ENCODE data around the gene ALB.

ALB gene

DNA sequence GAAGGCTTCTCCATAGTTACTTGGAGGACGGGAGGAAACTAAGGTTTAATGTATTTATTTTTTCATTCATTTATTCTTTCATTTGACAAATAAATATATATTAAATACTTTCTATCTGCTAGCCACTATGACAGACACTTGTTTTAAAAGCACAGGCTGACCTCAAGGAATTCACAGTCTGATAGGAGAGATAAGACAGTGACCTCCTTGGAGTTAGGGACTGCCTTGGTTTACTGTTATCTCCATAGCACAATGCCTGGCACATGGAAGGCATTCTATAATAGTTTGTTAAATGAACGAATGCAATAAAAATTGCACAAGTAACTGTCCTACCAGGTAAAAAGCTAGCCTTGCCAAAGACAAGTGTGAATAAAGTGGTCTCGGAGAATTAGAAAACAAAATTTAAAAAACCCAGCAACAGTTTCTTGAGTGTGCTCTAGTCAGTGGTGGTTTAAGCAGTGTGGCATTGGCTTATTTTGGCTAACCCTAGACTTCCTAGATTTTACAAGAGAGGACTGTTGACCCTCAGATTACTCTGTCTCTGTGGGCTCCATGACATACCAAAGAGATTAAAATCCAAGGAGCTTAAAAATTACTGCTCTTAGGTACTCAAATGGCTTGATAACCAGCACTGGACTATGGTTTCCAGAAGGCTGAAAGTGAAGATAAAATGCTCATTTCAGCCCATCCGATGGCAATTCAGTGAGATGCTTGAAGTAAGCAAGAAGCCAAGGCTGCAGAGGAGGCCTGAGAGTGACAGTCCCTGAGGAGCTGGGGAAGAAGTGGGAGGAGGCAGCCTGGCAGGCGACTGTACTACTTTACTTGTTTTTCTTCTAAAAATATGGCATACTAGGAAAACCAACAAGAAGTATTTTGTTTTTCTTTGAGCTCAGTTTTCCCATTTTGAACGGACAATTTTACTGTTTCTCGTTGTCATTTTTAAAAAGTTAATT is 41.6 kb downstream of the ALB start:
- Histone ChIP-seq H3K4me2 (no peak overlapping the region), H3K4me1 (no peaks in the 10 kb centered on the region), H3K36me3 (no peaks in the 10 kb centered on the region), H3K9me3 (replicated peaks in 1 of 11) (no peaks in the 10 kb centered on the region), H3K27ac (no peak overlapping the region), H3K27me3 (no peaks in the 10 kb centered on the region), H3K4me3 (no peak overlapping the region), H3K9ac (no peak overlapping the region), H4K20me1 (no peaks in the 10 kb centered on the region)
- TF ChIP-seq Cebpa-rat (IDR thresholded peaks at IDR 0.05): no peak

DNA sequence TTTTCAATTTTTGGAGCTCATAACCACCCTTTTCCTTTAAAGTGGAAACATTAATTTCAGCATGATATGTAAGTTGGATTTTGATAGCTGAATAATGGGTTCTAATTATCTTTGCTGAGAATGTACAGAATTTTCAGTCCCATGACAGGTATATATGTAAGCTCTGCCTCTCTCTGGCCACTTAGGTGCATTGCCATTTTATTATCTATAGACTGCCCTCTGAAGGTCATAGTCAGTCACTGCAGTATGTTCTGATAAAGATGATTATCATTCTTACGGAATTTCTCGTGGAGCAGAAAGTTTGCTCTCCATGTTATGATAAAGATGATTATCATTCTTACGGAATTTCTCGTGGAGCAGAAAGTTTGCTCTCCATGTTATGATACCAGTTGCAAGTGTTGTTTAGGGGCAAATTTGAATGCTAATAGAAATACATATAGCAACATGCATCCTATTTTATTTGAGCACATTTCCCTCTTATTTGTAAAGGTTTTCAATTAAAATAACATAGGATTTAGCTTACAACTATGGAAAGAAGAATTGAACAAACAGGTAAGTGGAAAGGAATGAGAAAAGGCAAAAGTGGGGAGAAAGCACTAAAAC is 42.4 kb downstream of the ALB start:
- Histone ChIP-seq H3K9me3 (replicated peaks in 1 of 11) (no peaks in the 10 kb centered on the region), H3K9ac (no peak overlapping the region), H3K27me3 (no peaks in the 10 kb centered on the region), H3K4me3 (no peak overlapping the region), H3K4me1 (no peaks in the 10 kb centered on the region), H3K36me3 (no peaks in the 10 kb centered on the region), H3K4me2 (no peak overlapping the region), H3K27ac (no peak overlapping the region), H4K20me1 (no peaks in the 10 kb centered on the region)
- TF ChIP-seq Cebpa-rat (IDR thresholded peaks at IDR 0.05): no peak

DNA sequence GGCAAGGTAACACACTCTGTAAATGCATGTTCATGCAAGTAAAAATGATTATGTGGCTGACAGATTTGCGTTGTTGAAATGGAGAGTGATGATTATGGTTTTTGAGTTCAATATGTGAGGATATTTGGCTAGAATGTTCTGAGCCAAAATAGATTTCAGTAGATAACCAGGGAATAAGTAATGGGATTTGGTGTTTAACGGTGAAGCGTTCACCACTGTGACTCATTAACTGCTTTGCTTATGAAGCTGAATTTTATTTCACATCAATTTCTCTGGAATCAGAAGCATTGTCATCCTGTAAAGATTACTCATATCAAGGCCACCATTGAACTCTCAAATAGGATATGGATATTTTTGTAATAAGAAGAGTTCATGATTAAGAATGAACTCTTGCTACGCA is 43.6 kb downstream of the ALB start:
- Histone ChIP-seq H3K4me1 (no peaks in the 10 kb centered on the region), H3K9ac (no peak overlapping the region), H3K36me3 (no peaks in the 10 kb centered on the region), H3K4me2 (no peak overlapping the region), H3K27ac (no peak overlapping the region), H3K4me3 (no peak overlapping the region), H3K9me3 (replicated peaks in 1 of 11) (no peaks in the 10 kb centered on the region), H3K27me3 (no peaks in the 10 kb centered on the region), H4K20me1 (no peaks in the 10 kb centered on the region)
- TF ChIP-seq Cebpa-rat (IDR thresholded peaks at IDR 0.05): no peak

DNA sequence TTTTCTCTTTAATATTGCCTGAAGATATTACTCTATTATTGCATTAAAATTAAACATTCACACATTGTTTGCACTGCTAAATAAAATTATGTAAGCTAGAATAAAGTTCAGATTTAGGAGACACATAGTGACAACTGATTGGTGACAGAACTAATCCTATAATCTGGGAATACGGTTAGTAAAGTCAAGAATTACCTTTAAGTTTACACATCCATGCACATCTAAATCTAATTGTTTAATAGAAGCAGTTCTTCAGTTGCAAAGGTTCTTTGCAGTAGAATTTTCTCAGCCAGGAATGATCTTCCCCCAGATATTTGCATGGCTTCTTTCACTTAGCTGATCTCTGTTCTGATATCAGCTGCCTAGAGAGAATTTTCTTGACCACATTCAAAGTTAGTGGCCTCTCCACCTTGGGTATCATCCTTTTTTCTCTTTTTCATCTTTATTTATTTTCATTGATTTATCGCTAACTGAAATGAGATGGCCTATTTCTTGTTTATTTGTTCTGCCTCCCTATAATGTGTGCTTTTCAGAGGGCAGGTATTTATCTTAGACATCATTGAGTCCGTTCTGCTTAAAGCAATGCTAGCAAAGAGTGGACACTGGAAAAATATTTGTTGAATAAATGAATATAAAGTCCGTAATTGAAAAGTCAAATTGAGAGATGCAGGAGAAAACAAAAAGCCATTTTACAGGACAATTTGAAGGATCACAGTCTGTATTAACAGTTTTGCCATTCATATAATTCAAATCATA is 44.5 kb downstream of the ALB start:
- H3K4me1 ChIP-seq: no peaks in the 10 kb centered on the region
- H3K9me3 ChIP-seq (replicated peaks in 1 of 11): no peaks in the 10 kb centered on the region
- no peak overlapping the region for H3K27ac ChIP-seq
- no peaks in the 10 kb centered on the region for H4K20me1 ChIP-seq
- H3K4me3 ChIP-seq: no peak overlapping the region
- no peak for TF ChIP-seq Cebpa-rat (IDR thresholded peaks at IDR 0.05)
- H3K9ac ChIP-seq: no peak overlapping the region
- no peaks in the 10 kb centered on the region for H3K27me3 ChIP-seq
- H3K36me3 ChIP-seq: no peaks in the 10 kb centered on the region
- no peak overlapping the region for H3K4me2 ChIP-seq

DNA sequence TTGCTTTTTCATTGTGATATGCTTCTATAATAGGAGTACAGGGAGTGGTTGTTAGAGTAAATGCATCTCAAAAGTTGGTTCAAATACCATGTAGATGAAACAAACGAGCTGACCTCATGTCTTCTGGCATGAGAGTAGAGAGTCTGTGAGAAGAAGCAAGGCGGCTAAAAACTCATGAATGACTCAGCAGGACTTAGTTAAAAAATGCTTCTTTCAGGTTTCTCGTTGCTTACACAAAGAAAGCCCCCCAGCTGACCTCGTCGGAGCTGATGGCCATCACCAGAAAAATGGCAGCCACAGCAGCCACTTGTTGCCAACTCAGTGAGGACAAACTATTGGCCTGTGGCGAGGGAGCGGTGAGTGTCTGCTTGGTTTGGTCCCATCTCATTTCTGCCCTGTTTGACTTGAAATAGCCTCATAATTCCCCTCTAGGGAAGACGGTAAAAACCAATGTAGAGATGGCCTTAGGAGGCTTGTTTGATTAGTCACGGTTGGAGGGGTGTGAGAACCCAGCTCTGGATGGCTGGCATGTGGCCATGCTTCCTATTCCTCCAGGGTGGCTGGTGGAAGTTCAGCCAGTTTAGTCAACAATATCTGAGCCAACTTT is 46.4 kb downstream of the ALB start:
- Histone ChIP-seq H3K9me3 (replicated peaks in 1 of 11) (no peaks in the 10 kb centered on the region), H3K36me3 (no peaks in the 10 kb centered on the region), H3K4me1 (no peaks in the 10 kb centered on the region), H3K27ac (no peak overlapping the region), H3K4me3 (no peak overlapping the region), H3K9ac (no peak overlapping the region), H3K4me2 (no peak overlapping the region), H4K20me1 (no peaks in the 10 kb centered on the region), H3K27me3 (no peaks in the 10 kb centered on the region)
- TF ChIP-seq Cebpa-rat (IDR thresholded peaks at IDR 0.05): no peak

DNA sequence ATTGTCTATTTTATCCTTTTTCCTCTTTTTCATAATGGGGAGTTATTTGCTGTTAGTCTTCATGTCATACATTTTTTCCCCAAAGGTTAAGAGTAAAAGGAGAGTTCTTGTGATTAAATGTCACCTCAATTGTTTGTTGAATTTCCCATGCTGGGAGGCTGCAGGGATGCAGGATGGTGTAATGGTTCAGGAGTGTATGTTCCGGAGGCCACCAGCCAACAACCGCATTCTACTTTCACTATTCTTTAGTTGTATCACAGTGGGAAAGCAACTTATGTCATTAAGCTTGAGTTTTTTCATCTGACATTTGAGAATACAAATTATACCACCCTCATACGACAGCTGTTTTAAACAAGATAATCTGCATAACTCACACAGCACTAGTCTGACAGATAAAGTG is 47.3 kb downstream of the ALB start:
- no peak for TF ChIP-seq Cebpa-rat (IDR thresholded peaks at IDR 0.05)
- H3K4me1 ChIP-seq: no peaks in the 10 kb centered on the region
- H3K4me3 ChIP-seq: no peak overlapping the region
- no peak overlapping the region for H3K27ac ChIP-seq
- H3K36me3 ChIP-seq: no peaks in the 10 kb centered on the region
- no peaks in the 10 kb centered on the region for H3K9me3 ChIP-seq (replicated peaks in 1 of 11)
- no peaks in the 10 kb centered on the region for H4K20me1 ChIP-seq
- no peaks in the 10 kb centered on the region for H3K27me3 ChIP-seq
- no peak overlapping the region for H3K4me2 ChIP-seq
- H3K9ac ChIP-seq: no peak overlapping the region

DNA sequence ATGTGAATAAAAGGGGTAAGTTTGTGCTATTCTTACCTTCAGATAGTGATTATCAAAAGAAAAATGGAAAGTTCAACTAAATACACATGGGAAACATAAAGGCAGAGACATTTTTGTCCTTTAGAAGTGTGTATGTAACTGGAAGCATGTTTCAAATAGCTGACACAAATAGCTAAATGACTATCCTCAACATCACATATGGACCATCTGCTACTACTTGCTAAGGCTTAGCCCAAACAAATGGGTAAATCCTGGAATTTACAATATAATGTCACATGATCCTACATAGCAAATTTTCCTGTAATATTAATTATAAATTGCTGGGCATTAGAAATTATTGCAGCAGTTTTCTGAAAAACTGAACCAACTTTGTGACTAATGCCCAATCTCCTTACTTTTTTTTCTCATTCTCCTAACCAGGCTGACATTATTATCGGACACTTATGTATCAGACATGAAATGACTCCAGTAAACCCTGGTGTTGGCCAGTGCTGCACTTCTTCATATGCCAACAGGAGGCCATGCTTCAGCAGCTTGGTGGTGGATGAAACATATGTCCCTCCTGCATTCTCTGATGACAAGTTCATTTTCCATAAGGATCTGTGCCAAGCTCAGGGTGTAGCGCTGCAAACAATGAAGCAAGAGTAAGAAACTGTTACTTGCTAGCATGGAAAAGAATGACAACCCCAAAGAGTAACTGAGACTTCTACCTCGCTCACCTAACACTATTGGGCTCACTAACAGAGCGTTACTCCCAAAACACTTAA is 48.1 kb downstream of the ALB start:
- Histone ChIP-seq H3K36me3 (no peaks in the 10 kb centered on the region), H4K20me1 (no peaks in the 10 kb centered on the region), H3K27ac (no peak overlapping the region), H3K4me3 (no peak overlapping the region), H3K9ac (no peak overlapping the region), H3K4me2 (no peak overlapping the region), H3K4me1 (no peaks in the 10 kb centered on the region), H3K27me3 (no peaks in the 10 kb centered on the region), H3K9me3 (replicated peaks in 1 of 11) (no peaks in the 10 kb centered on the region)
- TF ChIP-seq Cebpa-rat (IDR thresholded peaks at IDR 0.05): no peak

DNA sequence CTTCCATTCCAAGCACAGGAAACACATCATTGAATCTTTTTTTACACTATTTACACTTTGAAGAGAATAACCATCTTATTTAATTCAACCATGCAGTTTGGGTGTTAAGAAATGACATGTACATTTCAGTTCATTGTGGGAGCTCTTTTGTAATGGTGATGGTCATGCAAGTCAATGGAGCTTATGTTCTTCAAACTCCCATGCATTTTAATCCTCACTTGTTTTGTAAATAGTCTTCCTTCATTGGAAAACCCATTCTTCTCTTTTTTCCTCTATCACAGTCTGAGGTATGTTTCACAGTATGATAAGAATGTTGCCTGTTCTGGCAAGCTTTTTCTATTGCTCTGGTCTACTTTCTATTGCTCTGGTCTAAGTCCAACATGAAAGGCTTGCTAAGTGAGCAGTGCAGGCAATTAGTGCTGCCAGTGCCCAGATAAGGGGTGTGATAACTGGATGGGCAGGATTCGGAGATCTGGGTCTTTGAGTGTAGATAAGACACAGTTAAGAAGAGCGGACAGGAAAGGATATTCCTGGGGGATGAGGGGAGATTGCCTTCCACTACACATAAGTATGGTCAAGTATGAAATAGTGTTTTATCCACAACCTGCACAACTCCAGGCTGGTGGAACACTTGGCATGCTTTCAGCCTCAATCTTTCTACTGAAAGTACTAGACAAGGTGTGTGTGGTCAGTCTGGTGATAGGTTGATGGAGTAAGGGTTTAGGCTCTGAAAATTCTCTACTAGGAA is 49.0 kb downstream of the ALB start:
- TF ChIP-seq Cebpa-rat (IDR thresholded peaks at IDR 0.05): no peak
- no peak overlapping the region for H3K9ac ChIP-seq
- H4K20me1 ChIP-seq: no peaks in the 10 kb centered on the region
- no peak overlapping the region for H3K4me2 ChIP-seq
- H3K27me3 ChIP-seq: no peaks in the 10 kb centered on the region
- no peak overlapping the region for H3K27ac ChIP-seq
- H3K4me3 ChIP-seq: no peak overlapping the region
- no peaks in the 10 kb centered on the region for H3K36me3 ChIP-seq
- H3K4me1 ChIP-seq: no peaks in the 10 kb centered on the region
- H3K9me3 ChIP-seq (replicated peaks in 1 of 11): no peaks in the 10 kb centered on the region
